K562 (cell line): Measurements from ENCODE around the gene DDX39A.

ENCODE experiments used
- CEBPB ChIP-seq: fragments of 450-650 bp; IDR thresholded peaks from 2 replicates; pipeline ENCODE4 v1.6.1; 2016; ENCODE audit warnings: missing genetic modification characterization, missing compliant biosample characterization
- CTCF ChIP-seq, 3 experiments: IDR thresholded peaks in 2 of 3; conservative IDR thresholded peaks in 1 of 3; 2 replicates each; pipeline ENCODE4 v1.5.1; 2011 to 2012; ENCODE audit warnings: low read length in 3 of 3, mild to moderate bottlenecking in 3 of 3, control low read depth in 2 of 3, improper control_type of control experiment in 1 of 3, inconsistent platforms in 1 of 3, low read depth in 1 of 3, mixed read lengths in 1 of 3, moderate library complexity in 1 of 3; ENCODE audit not compliant: insufficient read depth in 2 of 3
- JUND ChIP-seq, 2 experiments: IDR thresholded peaks; 2 replicates in 1 of 2; 3 replicates in 1 of 2; pipeline ENCODE4 v1.6.1; 2011; ENCODE audit warnings: borderline replicate concordance in 2 of 2, low read depth in 2 of 2, low read length in 2 of 2, improper control_type of control experiment in 1 of 2, missing biosample characterization in 1 of 2, missing genetic modification characterization in 1 of 2, missing genetic modification reagents in 1 of 2
- POLR2AphosphoS5 ChIP-seq: IDR thresholded peaks from 2 replicates; pipeline ENCODE4 v1.6.1; 2011; ENCODE audit warnings: mild to moderate bottlenecking, low read depth, low read length, moderate library complexity; ENCODE audit not compliant: control insufficient read depth, insufficient read depth
- SMC3 ChIP-seq: conservative IDR thresholded peaks from 2 replicates; pipeline ENCODE4 v1.6.1; 2011; ENCODE audit warnings: low read depth, low read length, improper control_type of control experiment; ENCODE audit not compliant: insufficient read depth

GRCh38 chr19:14467816-14468215, 48.7 kb upstream of the DDX39A start:
- peak; percentile 68 for TF ChIP-seq JUND (IDR thresholded peaks at IDR 0.05; ENCODE audit: borderline replicate concordance, low read depth, low read length)
- 0 out of 3 replicates have a peak, but pooled peaks have one; percentile 34 for TF ChIP-seq JUND (tag; IDR thresholded peaks at IDR 0.05; ENCODE audit: borderline replicate concordance, low read depth, low read length)
- peak; percentile 67 to 75 (median 68) for TF ChIP-seq CTCF (IDR thresholded peaks at IDR 0.05 in 2 of 3, conservative IDR thresholded peaks at IDR 0.05 in 1 of 3; ENCODE audit: insufficient read depth in 2 of 3, low read depth in 1 of 3, low read length in 3 of 3)
- no peak for TF ChIP-seq CEBPB
- no peak for TF ChIP-seq POLR2AphosphoS5
- TF ChIP-seq SMC3, result 0 out of 2 replicates have a peak, but pooled peaks have one; percentile 29
